ENCODE measurements around the gene GPC3.

DNA sequence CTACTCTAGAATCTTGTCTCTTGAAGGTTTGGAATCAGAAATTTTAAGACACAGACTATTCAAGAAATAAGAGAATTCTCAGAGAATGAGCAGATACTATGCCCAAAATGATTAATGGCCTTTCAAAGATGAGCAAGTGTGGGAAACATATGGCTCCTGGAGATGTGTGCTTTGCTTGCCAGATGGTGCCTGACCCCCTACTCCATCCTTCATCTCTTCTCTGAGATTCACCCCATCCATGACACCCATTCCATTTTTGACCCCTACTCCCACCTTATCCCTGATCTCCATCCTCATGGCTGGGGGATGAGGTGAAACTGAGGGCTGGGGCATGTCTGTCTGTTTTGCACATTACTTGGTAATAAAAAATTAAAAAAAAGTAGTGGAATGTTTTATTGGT is 75.5 kb downstream of the GPC3 start:
- no peak for TF ChIP-seq POLR2A (IDR thresholded peaks at IDR 0.05)
- TF ChIP-seq, protein P1, sequence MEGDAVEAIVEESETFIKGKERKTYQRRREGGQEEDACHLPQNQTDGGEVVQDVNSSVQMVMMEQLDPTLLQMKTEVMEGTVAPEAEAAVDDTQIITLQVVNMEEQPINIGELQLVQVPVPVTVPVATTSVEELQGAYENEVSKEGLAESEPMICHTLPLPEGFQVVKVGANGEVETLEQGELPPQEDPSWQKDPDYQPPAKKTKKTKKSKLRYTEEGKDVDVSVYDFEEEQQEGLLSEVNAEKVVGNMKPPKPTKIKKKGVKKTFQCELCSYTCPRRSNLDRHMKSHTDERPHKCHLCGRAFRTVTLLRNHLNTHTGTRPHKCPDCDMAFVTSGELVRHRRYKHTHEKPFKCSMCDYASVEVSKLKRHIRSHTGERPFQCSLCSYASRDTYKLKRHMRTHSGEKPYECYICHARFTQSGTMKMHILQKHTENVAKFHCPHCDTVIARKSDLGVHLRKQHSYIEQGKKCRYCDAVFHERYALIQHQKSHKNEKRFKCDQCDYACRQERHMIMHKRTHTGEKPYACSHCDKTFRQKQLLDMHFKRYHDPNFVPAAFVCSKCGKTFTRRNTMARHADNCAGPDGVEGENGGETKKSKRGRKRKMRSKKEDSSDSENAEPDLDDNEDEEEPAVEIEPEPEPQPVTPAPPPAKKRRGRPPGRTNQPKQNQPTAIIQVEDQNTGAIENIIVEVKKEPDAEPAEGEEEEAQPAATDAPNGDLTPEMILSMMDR (IDR thresholded peaks at IDR 0.05), result no peak

All from stomach (tissue), 4 donors.